H9 (cell line): ENCODE measurements around the gene CFDP1. TPM values are rescaled to one million over a fixed set of nuclear protein-coding genes. Genes with fewer than 3 reads are reported as not detected.

Experiments used
- DNase-seq: peaks from one replicate; pipeline ENCODE4 v3.0.0-alpha.2; 2017
- H2AFZ ChIP-seq: one replicate; pipeline ENCODE4 v1.6.1; 2013; ENCODE audit warnings: mild to moderate bottlenecking, low read length, control low read depth, moderate library complexity
- H2AK5ac ChIP-seq: 2 replicates; pipeline ENCODE4 v1.6.1; 2013; ENCODE audit warnings: low read length, control low read depth, mixed read lengths; ENCODE audit not compliant: insufficient read length
- H2BK120ac ChIP-seq: one replicate; pipeline ENCODE4 v1.6.1; 2013; ENCODE audit warnings: low read depth, mild to moderate bottlenecking, low read length, control low read depth, inconsistent platforms; ENCODE audit not compliant: poor library complexity, severe bottlenecking
- H2BK12ac ChIP-seq: 2 replicates; pipeline ENCODE4 v1.6.1; 2013; ENCODE audit warnings: low read length, control low read depth, mixed read lengths, low read depth; ENCODE audit not compliant: insufficient read length
- H2BK15ac ChIP-seq: 2 replicates; pipeline ENCODE4 v1.6.1; 2013; ENCODE audit warnings: low read depth, low read length, control low read depth
- H2BK20ac ChIP-seq: one replicate; pipeline ENCODE4 v1.6.1; 2013; ENCODE audit warnings: low read depth, mild to moderate bottlenecking, low read length, control low read depth, inconsistent platforms; ENCODE audit not compliant: poor library complexity, severe bottlenecking
- H2BK5ac ChIP-seq: 2 replicates; pipeline ENCODE4 v1.6.1; 2013; ENCODE audit warnings: low read length, control low read depth, mixed read lengths; ENCODE audit not compliant: insufficient read length
- H3K14ac ChIP-seq: 2 replicates; pipeline ENCODE4 v1.6.1; 2013; ENCODE audit warnings: low read length, control low read depth; ENCODE audit not compliant: insufficient read depth
- H3K18ac ChIP-seq: 2 replicates; pipeline ENCODE4 v1.6.1; 2013; ENCODE audit warnings: low read depth, mild to moderate bottlenecking, mixed read lengths, low read length, control low read depth; ENCODE audit not compliant: insufficient read length
- H3K23ac ChIP-seq: 2 replicates; pipeline ENCODE4 v1.6.1; 2013; ENCODE audit warnings: low read length, control low read depth, mixed read lengths, low read depth; ENCODE audit not compliant: insufficient read length
- H3K23me2 ChIP-seq: 2 replicates; pipeline ENCODE4 v1.6.1; 2013; ENCODE audit warnings: low read depth, mild to moderate bottlenecking, mixed read lengths, low read length, control low read depth; ENCODE audit not compliant: insufficient read length, poor library complexity, severe bottlenecking
- H3K27ac ChIP-seq: 2 replicates; pipeline ENCODE4 v1.5.1; 2013; ENCODE audit warnings: low read length, control low read depth, mixed read lengths, low read depth; ENCODE audit not compliant: insufficient read length
- H3K27me3 ChIP-seq: 2 replicates; pipeline ENCODE4 v1.6.1; 2013; ENCODE audit warnings: low read length, control low read depth, inconsistent platforms; ENCODE audit not compliant: insufficient read depth
- H3K4ac ChIP-seq: 2 replicates; pipeline ENCODE4 v1.6.1; 2013; ENCODE audit warnings: low read depth, mild to moderate bottlenecking, control low read depth, inconsistent platforms, low read length, moderate library complexity
- H3K4me1 ChIP-seq: 2 replicates; pipeline ENCODE4 v1.6.1; 2013; ENCODE audit warnings: low read length, control low read depth, inconsistent platforms; ENCODE audit not compliant: insufficient read depth
- H3K4me2 ChIP-seq: 2 replicates; pipeline ENCODE4 v1.6.1; 2013; ENCODE audit warnings: low read length, control low read depth, mixed read lengths; ENCODE audit not compliant: insufficient read length, insufficient read depth
- H3K56ac ChIP-seq: 2 replicates; pipeline ENCODE4 v1.6.1; 2013; ENCODE audit warnings: low read depth, mild to moderate bottlenecking, mixed read lengths, low read length, control low read depth; ENCODE audit not compliant: insufficient read length
- H3K79me1 ChIP-seq: 2 replicates; pipeline ENCODE4 v1.6.1; 2013; ENCODE audit warnings: low read depth, mild to moderate bottlenecking, moderate library complexity, low read length, control low read depth, inconsistent platforms; ENCODE audit not compliant: insufficient read depth, poor library complexity, severe bottlenecking
- H3K79me2 ChIP-seq: 2 replicates; pipeline ENCODE4 v1.6.1; 2013; ENCODE audit warnings: low read length, control low read depth, inconsistent platforms; ENCODE audit not compliant: insufficient read depth
- H3K9ac ChIP-seq: 2 replicates; pipeline ENCODE4 v1.6.1; 2013; ENCODE audit warnings: low read length, control low read depth, mixed read lengths; ENCODE audit not compliant: insufficient read length; ENCODE audit errors: extremely low read depth
- H3K9me3 ChIP-seq: one replicate; pipeline ENCODE4 v1.6.1; 2013; ENCODE audit warnings: low read depth, low read length, inconsistent platforms; ENCODE audit not compliant: control insufficient read depth
- H3T11ph ChIP-seq: one replicate; pipeline ENCODE4 v1.6.1; 2013; ENCODE audit warnings: mild to moderate bottlenecking, low read length, control low read depth, inconsistent platforms
- H4K20me1 ChIP-seq: one replicate; pipeline ENCODE4 v1.6.1; 2013; ENCODE audit not compliant: control insufficient read depth, insufficient read length, insufficient read depth
- H4K5ac ChIP-seq: 2 replicates; pipeline ENCODE4 v1.6.1; 2013; ENCODE audit warnings: low read depth, mild to moderate bottlenecking, mixed read lengths, low read length, control low read depth; ENCODE audit not compliant: insufficient read length
- H4K8ac ChIP-seq: replicated peaks from 2 replicates; pipeline ENCODE4 v1.6.1; 2013; ENCODE audit warnings: low read length, control low read depth, mixed read lengths, low read depth; ENCODE audit not compliant: insufficient read length
- H4K91ac ChIP-seq: 2 replicates; pipeline ENCODE4 v1.6.1; 2013; ENCODE audit warnings: low read depth, mild to moderate bottlenecking, moderate library complexity, mixed read lengths, low read length, control low read depth; ENCODE audit not compliant: insufficient read length
- H3K27ac Mint-ChIP-seq, 3 experiments: 2 replicates in 2 of 3; 3 replicates in 1 of 3; pipeline ENCODE4 v1.8.0; 2020 to 2021; ENCODE audit warnings: mixed read lengths in 3 of 3, mild to moderate bottlenecking in 1 of 3, moderate library complexity in 1 of 3
- H3K27me3 Mint-ChIP-seq: 2 replicates; pipeline ENCODE4 v1.8.0; 2021; ENCODE audit warnings: low read depth, mild to moderate bottlenecking, moderate library complexity, mixed read lengths
- H3K36me3 Mint-ChIP-seq, 3 experiments: 2 replicates in 2 of 3; 3 replicates in 1 of 3; pipeline ENCODE4 v1.8.0; 2020 to 2021; ENCODE audit warnings: low read depth in 3 of 3, mixed read lengths in 3 of 3; ENCODE audit not compliant: insufficient read depth in 1 of 3
- H3K4me1 Mint-ChIP-seq, 2 experiments: 2 replicates each; pipeline ENCODE4 v1.8.0; 2020; ENCODE audit warnings: mixed read lengths in 2 of 2
- H3K4me3 Mint-ChIP-seq, 2 experiments: 2 replicates in 1 of 2; 3 replicates in 1 of 2; pipeline ENCODE4 v1.8.0; 2020 to 2021; ENCODE audit warnings: mild to moderate bottlenecking in 2 of 2, mixed read lengths in 2 of 2, moderate library complexity in 1 of 2
- H3K9me3 Mint-ChIP-seq, 2 experiments: 2 replicates in 1 of 2; 3 replicates in 1 of 2; pipeline ENCODE4 v1.8.0; 2020; ENCODE audit warnings: mild to moderate bottlenecking in 2 of 2, mixed read lengths in 2 of 2, moderate library complexity in 1 of 2
- CTCF ChIP-seq: fragments of 200-600 bp; sonication (generic); conservative IDR thresholded peaks from 3 replicates; pipeline ENCODE4 v1.8.0; 2021; ENCODE audit warnings: antibody characterized with exemption, mild to moderate bottlenecking
- WGBS: extraction: QIAGEN DNeasy Blood & Tissue Kit; methylation state at CpG from one replicate; pipeline ENCODE4 v1.1.7; 2013; ENCODE audit warnings: missing lambda C conversion rate, low lambda C conversion rate, mixed read lengths; ENCODE audit not compliant: insufficient read length; ENCODE audit errors: extremely low coverage; 5-methylcytosine and 5-hydroxymethylcytosine counted together
- total RNA-seq: library from RNA; stranded (reverse); gene quantifications from 2 replicates; pipeline ENCODE4 v1.2.1, GENCODE V29; 2021

CFDP1 gene
- total RNA-seq, 1 experiment from 2014 or later: 89.2 TPM

- Mint-ChIP-seq H3K27ac (peak overlapping the region; percentile 41 to 94 (median 49)), H3K27me3 (no peaks in the 10 kb centered on the region; the same call in 1 of the 2 replicates), H3K36me3 (peaks cover 13 to 25% (median 13%) of the 10 kb centered on the region in 3 experiments; a peak in 6 of 7 replicates), H3K9me3 (peaks cover 0 to 7% of the 10 kb centered on the region in 2 experiments; a peak in 3 of 5 replicates), H3K4me1 (peaks cover 24 to 28% of the 10 kb centered on the region in 2 experiments), H3K4me3 (peak overlapping the region; percentile 10 to 61; a peak in 4 of 5 replicates)
- peak overlapping the region; percentile 6 for H3K4me2 ChIP-seq
- H3K56ac ChIP-seq: no peak overlapping the region
- peak overlapping the region; percentile 26 for H2BK12ac ChIP-seq
- no peak overlapping the region for H4K8ac ChIP-seq
- H3K18ac ChIP-seq: no peak overlapping the region
- H2BK120ac ChIP-seq: no peak overlapping the region
- no peak overlapping the region for H2AK5ac ChIP-seq
- no peak overlapping the region for H2AFZ ChIP-seq
- no peak overlapping the region for H3K23ac ChIP-seq
- peak overlapping the region; percentile 55 for H3K27ac ChIP-seq
- no peak overlapping the region for H4K91ac ChIP-seq
- TF ChIP-seq CTCF: peak; percentile 79
- no peaks in the 10 kb centered on the region for H3K79me1 ChIP-seq
- H3K4me1 ChIP-seq: peaks cover 5% of the 10 kb centered on the region; the same call in 1 of the 2 replicates
- no peaks in the 10 kb centered on the region for H3K23me2 ChIP-seq
- no peaks in the 10 kb centered on the region for H3K27me3 ChIP-seq
- no peak overlapping the region for H3K14ac ChIP-seq
- H3T11ph ChIP-seq: no peak overlapping the region
- no peak overlapping the region for H3K9ac ChIP-seq
- no peaks in the 10 kb centered on the region for H4K20me1 ChIP-seq
- H2BK5ac ChIP-seq: peak overlapping the region; percentile 11
- H3K9me3 ChIP-seq: no peaks in the 10 kb centered on the region
- H3K4ac ChIP-seq: no peak overlapping the region
- no peaks in the 10 kb centered on the region for H3K79me2 ChIP-seq
- no peak overlapping the region for H2BK20ac ChIP-seq
- no peak overlapping the region for H2BK15ac ChIP-seq
- peak; percentile 62 for DNase-seq
- no peak overlapping the region for H4K5ac ChIP-seq
- WGBS: no CpG with 5 or more reads among the region's 10 CpGs
Observed at GRCh38 chr16:75471723-75472633, 38.7 kb upstream of the CFDP1 start.
